PC-9 (cell line): Measurements from ENCODE around the gene SNTN. TPM values are rescaled to one million over a fixed set of nuclear protein-coding genes. Genes with fewer than 3 reads are reported as not detected.

Source experiments
- BruUV-seq: library from RNA; stranded (reverse); fragments of 400-500 nt; replicated peaks from 2 replicates; lab custom pipeline; 2021; lab: Mats Ljungman, UMichigan
- CTCF ChIA-PET: fragments of 300-600 bp; sonication (Branson Sonifier 250); formaldehyde crosslinking; loops from one replicate; lab custom pipeline; 2022; ENCODE audit warnings: antibody characterized with exemption; lab: Charles Lee
- POLR2A ChIA-PET: fragments of 300-600 bp; sonication (Branson Sonifier 250); formaldehyde crosslinking; loops from one replicate; lab custom pipeline; 2022; ENCODE audit warnings: antibody characterized with exemption; ENCODE audit not compliant: unreplicated experiment; lab: Charles Lee
- DNase-seq, 2 experiments: peaks; one replicate each; pipeline versions ENCODE4 v3.0.0 to v3.0.0-alpha.2; 2015 to 2022; ENCODE audit warnings: mixed read lengths in 1 of 2
- H2AFZ ChIP-seq: fragments of 200-600 bp; sonication (generic); 2 replicates; pipeline ENCODE4 v1.8.1; 2017; ENCODE audit warnings: antibody characterized with exemption
- H3F3A ChIP-seq: fragments of 200-600 bp; sonication (generic); 2 replicates; pipeline ENCODE4 v1.8.1; 2017; ENCODE audit warnings: antibody characterized with exemption, mild to moderate bottlenecking, low read depth; ENCODE audit not compliant: insufficient read depth
- H3K27ac ChIP-seq: fragments of 200-600 bp; sonication (generic); 2 replicates; pipeline ENCODE4 v1.6.1; 2016; ENCODE audit warnings: mixed run types
- H3K27me3 ChIP-seq: fragments of 200-600 bp; sonication (generic); 2 replicates; pipeline ENCODE4 v1.6.1; 2016; ENCODE audit warnings: low read depth, mixed run types; ENCODE audit not compliant: insufficient read depth
- H3K36me3 ChIP-seq: fragments of 200-600 bp; sonication (generic); 2 replicates; pipeline ENCODE4 v1.6.1; 2016; ENCODE audit warnings: low read depth, mixed run types
- H3K4me1 ChIP-seq: fragments of 200-600 bp; sonication (generic); replicated peaks from 2 replicates; pipeline ENCODE4 v1.6.1; 2016; ENCODE audit warnings: mixed run types; ENCODE audit not compliant: insufficient read depth
- H3K4me2 ChIP-seq: fragments of 200-600 bp; sonication (generic); 2 replicates; pipeline ENCODE4 v1.6.1; 2017; ENCODE audit warnings: mixed run types
- H3K4me3 ChIP-seq: fragments of 200-600 bp; sonication (generic); 2 replicates; pipeline ENCODE4 v1.6.1; 2016; ENCODE audit warnings: mixed run types
- H3K79me2 ChIP-seq: fragments of 200-600 bp; sonication (generic); 2 replicates; pipeline ENCODE4 v1.6.1; 2017; ENCODE audit warnings: low read depth, mixed run types
- H3K9me2 ChIP-seq: fragments of 200-600 bp; sonication (generic); 2 replicates; pipeline ENCODE4 v1.8.1; 2017; ENCODE audit warnings: mild to moderate bottlenecking; ENCODE audit not compliant: insufficient read depth
- H3K9me3 ChIP-seq: fragments of 200-600 bp; sonication (generic); 2 replicates; pipeline ENCODE4 v1.8.1; 2016; ENCODE audit warnings: low read depth; ENCODE audit not compliant: insufficient read depth
- H4K20me1 ChIP-seq: fragments of 200-600 bp; sonication (generic); 2 replicates; pipeline ENCODE4 v1.8.1; 2017; ENCODE audit not compliant: insufficient read depth
- EZH2 ChIP-seq: fragments of 200-600 bp; sonication (generic); IDR thresholded peaks from 2 replicates; pipeline ENCODE4 v1.8.0; 2017; ENCODE audit warnings: antibody characterized with exemption, low read depth
- intact Hi-C: fragments of 100-400 bp; cut with micrococcal nuclease; formaldehyde crosslinking; loops from one replicate; pipeline ENCODE4 v1.10.0; 2022; ENCODE audit not compliant: unreplicated experiment
- total RNA-seq: library from RNA; stranded (reverse); gene quantifications from 2 replicates; pipeline ENCODE4 v1.2.3, GENCODE V29; 2021
- TF ChIP-seq, protein P1 (sequence below): fragments of 200-600 bp; sonication (generic); conservative IDR thresholded peaks from 2 replicates; pipeline ENCODE4 v1.6.1; 2017; ENCODE audit warnings: mixed run types, antibody characterized with exemption, mild to moderate bottlenecking, moderate library complexity

SNTN gene
- total RNA-seq, 1 experiment from 2014 or later = not detected

DNA sequence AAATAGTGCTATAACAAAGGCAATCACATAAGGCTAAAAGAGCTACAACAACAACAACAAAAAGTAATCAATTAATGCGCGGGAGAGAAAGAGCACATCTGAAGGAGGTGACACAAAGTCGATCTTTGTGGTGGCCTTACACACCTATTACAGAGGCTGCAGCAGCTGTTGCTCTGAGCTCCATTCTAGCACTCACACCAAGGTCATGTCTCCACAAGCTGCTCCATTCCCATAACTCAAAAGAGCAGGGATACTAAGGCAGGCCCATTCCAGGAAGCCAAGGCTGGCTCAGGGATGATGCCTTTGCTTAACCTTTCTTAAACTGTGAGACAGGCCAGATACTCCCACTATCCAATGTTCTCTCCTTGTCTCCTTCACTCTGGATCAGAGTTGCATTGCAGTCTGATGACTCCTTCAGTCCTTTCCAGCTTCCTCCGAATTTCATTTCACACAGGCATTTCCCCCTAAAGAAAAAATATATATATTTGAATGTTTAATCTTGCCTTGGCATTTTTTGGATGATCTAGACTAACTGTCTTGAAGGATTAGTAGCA, 52.7 kb downstream of the SNTN start:
- ChIA-PET CTCF (no interaction called here), POLR2A (no interaction called here)
- Histone ChIP-seq H3K4me2 (no peak overlapping the region), H3K79me2 (no peaks in the 10 kb centered on the region), H3K4me1 (no peaks in the 10 kb centered on the region), H3F3A (no peaks in the 10 kb centered on the region), H3K9me3 (no peaks in the 10 kb centered on the region), H3K4me3 (no peak overlapping the region), H4K20me1 (no peaks in the 10 kb centered on the region), H3K9me2 (no peaks in the 10 kb centered on the region), H3K36me3 (no peaks in the 10 kb centered on the region), H2AFZ (no peak overlapping the region), H3K27ac (no peak overlapping the region), H3K27me3 (no peaks in the 10 kb centered on the region)
- intact Hi-C loops = no loop called here
- TF ChIP-seq, protein P1, sequence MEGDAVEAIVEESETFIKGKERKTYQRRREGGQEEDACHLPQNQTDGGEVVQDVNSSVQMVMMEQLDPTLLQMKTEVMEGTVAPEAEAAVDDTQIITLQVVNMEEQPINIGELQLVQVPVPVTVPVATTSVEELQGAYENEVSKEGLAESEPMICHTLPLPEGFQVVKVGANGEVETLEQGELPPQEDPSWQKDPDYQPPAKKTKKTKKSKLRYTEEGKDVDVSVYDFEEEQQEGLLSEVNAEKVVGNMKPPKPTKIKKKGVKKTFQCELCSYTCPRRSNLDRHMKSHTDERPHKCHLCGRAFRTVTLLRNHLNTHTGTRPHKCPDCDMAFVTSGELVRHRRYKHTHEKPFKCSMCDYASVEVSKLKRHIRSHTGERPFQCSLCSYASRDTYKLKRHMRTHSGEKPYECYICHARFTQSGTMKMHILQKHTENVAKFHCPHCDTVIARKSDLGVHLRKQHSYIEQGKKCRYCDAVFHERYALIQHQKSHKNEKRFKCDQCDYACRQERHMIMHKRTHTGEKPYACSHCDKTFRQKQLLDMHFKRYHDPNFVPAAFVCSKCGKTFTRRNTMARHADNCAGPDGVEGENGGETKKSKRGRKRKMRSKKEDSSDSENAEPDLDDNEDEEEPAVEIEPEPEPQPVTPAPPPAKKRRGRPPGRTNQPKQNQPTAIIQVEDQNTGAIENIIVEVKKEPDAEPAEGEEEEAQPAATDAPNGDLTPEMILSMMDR = no peak
- no peak for TF ChIP-seq EZH2
- BruUV-seq = no TSS peak
- DNase-seq = no peak

DNA sequence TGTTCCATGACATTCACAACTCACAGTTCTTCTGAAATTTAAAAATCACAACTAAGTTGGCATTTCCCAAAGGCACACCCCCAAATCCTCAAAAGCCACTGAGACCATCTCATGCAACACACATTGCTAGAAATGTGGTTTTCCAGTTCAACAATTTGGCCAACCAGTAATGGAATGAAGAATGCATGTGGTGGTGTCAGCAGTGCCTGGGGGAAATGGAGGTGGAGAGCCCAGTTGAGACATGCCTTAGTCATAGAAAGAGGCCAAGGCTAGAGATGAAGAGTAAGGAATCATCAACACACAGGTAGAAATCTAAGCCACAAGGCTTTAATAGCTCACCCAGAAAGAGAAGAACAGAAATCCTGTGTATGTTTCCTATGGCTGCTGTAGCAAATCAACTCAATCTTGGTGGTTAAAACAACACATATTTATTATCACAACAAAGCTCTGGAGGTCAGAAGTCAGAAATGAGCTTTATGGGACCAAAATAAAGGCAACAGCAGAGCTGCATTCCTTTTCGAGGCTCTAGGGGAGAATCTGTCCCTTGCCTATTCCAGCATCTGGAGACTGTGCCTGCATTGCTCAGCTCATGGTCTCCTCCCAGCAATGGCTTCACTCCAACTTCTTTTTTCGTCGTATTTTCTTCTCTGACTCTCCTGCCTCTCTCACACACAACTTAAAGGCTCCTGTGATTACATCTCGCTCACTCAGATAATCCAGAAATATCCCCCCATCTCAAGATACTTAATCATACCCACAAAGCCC, 54.0 kb downstream of the SNTN start:
- H3K4me3 ChIP-seq = no peak overlapping the region
- no peaks in the 10 kb centered on the region for H3F3A ChIP-seq
- ChIA-PET POLR2A (no interaction called here), CTCF (no interaction called here)
- no peaks in the 10 kb centered on the region for H3K4me1 ChIP-seq
- H3K27me3 ChIP-seq = no peaks in the 10 kb centered on the region
- intact Hi-C loops = no loop called here
- no peak for DNase-seq
- H3K27ac ChIP-seq = no peak overlapping the region
- H3K9me3 ChIP-seq = no peaks in the 10 kb centered on the region
- H2AFZ ChIP-seq = no peak overlapping the region
- BruUV-seq = no TSS peak
- TF ChIP-seq, protein P1 = no peak
- TF ChIP-seq EZH2 = no peak
- no peak overlapping the region for H3K4me2 ChIP-seq
- no peaks in the 10 kb centered on the region for H3K36me3 ChIP-seq
- H3K79me2 ChIP-seq = no peaks in the 10 kb centered on the region
- no peaks in the 10 kb centered on the region for H3K9me2 ChIP-seq
- no peaks in the 10 kb centered on the region for H4K20me1 ChIP-seq

DNA sequence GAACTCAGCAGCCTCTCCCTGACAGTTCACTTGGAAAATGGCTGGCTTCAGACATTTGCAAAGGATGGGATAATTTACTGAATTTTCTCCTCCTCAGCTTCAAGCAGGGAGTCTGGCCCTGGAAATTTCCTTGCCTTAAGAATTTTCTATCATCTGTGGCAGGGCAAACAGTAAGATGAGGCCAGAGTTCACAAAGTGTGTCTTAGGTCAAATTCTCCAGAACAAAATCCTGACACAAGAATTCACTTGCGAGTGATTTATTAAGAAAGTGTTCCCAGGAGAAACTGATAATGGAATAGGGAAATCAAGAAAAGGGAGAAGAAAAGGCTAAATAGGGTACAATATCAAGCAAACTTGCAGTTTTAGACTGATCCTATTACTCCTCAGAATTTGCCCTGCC, 55.3 kb downstream of the SNTN start:
- no peak overlapping the region for H3K4me2 ChIP-seq

More for the DNA sequence above, 55.3 kb downstream of the SNTN start:
- POLR2A ChIA-PET = no interaction called here
- Histone ChIP-seq H3K27ac (no peak overlapping the region), H3K27me3 (no peaks in the 10 kb centered on the region), H3K9me2 (no peaks in the 10 kb centered on the region), H3K79me2 (no peaks in the 10 kb centered on the region), H3K4me3 (no peak overlapping the region), H3K4me1 (no peaks in the 10 kb centered on the region), H2AFZ (no peak overlapping the region), H3F3A (no peaks in the 10 kb centered on the region), H3K36me3 (no peaks in the 10 kb centered on the region), H4K20me1 (no peaks in the 10 kb centered on the region), H3K9me3 (no peaks in the 10 kb centered on the region)
- CTCF ChIA-PET = no interaction called here
- TF ChIP-seq EZH2 = no peak
- TF ChIP-seq, protein P1 = no peak
- DNase-seq = no peak
- no TSS peak for BruUV-seq
- intact Hi-C loops = no loop called here
